ENCODE data around the gene UGT1A8.
"Not testable (repeated sequence)": the region's sequence is repeated elsewhere in the genome, so short reads cannot be mapped to it uniquely, and the experiment has no call there.

The UGT1A8 gene

DNA sequence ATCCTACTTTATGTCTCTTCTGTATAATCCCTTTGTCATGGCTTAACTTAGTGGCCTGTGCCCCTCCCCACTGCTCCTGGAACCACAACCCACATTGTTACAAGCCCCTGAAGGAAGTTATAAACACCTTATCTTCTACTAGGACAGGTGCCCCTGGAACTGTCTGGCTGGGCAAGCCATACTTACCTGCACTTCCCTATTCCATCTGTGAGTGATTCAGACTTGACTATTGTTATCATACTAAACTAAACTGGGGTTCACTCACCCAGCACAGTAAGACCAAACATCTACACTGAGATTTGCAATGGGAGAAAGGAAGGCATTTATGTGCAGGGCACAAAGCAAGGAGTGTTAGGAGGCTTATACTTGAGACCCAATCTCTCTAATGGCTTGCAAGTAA lies 71.6 kb downstream of the UGT1A8 start:
- DNase-seq, result no peak

DNA sequence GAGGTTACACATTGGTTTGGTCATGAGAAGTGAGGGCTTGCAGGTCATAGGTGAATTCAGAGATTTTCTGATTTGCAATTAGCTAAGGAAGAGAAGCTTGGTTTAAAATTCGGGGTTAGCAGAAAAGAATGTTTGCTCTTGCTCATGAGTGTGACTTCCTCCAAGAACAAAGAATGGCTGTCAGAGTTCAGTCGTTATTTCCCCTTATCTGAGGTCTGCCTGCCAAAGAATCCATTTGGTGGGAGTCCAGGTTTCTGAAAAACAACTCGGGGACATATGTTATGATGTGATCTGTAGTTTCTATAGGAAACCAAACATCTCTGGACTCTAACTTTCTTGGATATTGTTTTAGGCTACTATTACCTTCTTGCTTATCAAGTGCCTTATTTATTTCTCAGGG lies 72.1 kb downstream of the UGT1A8 start:
- no peak for DNase-seq

GRCh38 chr2:233690444-233690843 lies 73.0 kb downstream of the UGT1A8 start:
- no peak for DNase-seq

GRCh38 chr2:233691443-233692433 lies 74.3 kb downstream of the UGT1A8 start:
- no peak for DNase-seq

DNA sequence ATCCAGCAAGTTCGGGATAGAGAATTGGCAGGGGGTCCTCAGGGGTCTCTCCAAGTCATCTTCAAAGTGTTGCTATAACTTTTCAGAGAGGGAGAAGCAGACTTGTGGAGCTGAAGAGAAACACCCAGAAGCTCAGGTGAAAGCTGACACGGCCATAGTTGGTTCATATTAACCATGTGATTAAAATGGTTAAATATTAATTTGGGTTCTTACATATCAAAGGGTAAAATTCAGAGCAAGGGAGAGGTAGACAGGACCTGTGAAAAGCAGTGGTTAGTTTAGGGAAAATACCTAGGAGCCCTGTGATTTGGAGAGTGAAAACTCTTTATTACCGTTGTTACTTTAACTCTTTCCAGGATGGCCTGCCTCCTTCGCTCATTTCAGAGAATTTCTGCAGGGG lies 75.2 kb downstream of the UGT1A8 start, which contains the start of gene UGT1A6:
TSS of gene UGT1A6 (plus strand) at position 243 of the 400 bp plus-strand sequence. CDS start at position 358, 115 bp downstream.
- DNase-seq, result no peak

GRCh38 chr2:233693963-233694362 lies 76.5 kb downstream of the UGT1A8 start:
- no peak for DNase-seq

DNA sequence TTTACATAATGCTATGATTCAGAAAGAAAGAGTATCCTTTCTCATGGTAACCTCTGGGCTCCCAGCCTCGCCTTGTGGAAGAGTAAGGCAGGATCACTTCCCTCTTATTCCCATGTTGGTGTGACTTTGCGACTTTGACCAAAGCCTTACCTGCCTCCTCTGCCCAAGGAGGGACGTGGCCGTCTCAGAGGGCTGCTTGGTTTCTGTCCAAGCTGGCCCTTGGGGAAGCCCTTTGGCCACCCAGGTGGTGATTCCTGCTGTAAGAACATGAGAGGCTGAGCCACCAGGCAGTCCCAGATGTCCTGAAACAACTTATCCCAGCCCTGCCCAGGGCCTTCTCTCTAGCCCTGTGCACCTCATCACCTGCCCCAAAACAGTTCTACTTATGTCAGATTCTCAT lies 81.3 kb downstream of the UGT1A8 start:
- DNase-seq, result no peak

DNA sequence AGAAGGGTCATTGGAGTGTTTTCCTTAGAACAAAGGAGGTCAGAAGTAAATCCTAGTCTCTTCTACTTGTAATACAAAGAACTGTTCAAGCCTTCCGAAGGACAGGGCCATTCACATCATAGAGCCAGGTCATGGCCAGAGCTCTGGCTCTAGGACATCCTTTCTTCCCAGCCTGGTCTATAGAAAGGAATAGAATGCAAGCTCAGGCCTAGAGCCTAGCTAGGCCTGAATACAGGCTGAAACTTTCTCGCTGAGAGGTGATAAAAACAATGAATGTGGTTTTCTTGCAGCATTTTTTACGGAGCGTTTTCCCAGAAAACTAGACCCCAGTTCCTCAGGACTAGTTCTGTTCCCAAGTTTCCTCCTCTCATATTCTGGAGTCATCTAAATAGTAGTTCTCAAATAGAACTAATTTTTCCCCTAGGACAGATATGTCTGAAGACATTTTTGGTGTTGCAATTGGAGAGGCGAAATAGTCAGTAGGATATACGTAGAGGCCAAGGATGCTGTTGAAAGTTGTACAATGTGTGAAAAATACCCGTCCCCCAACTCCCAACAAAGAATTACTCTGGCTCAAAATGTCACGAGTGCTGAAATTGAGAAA lies 82.1 kb downstream of the UGT1A8 start:
- DNase-seq, result no peak

DNA sequence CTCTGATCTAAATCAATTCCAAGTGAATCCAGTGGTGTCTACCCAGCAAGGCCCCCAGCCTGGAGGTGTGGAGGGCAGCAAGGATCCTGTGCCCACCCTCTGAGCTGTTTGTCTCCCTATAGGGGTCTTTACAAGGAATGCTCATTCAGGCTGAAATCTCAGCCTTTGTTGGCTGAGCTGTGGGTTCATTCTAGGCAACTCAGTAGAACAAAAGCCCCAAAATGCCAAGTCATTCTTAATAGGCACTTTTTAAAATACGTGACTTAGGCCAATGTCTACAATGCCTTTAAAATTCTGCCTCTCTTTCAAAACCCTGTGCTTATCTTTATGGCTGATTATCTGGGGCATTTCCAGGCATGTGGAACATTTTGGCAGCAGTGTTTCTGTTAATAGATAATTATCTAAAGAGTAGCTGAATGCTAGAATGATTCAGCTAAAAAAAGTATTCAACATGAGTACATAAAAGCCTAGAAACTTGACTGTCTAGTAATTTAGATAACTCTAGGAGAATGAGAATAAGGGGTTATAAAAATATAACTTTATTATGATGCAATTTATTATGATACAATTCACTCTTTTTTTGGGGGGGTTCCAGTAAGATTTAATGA lies 82.7 kb downstream of the UGT1A8 start:
- peak; percentile 6 for DNase-seq

DNA sequence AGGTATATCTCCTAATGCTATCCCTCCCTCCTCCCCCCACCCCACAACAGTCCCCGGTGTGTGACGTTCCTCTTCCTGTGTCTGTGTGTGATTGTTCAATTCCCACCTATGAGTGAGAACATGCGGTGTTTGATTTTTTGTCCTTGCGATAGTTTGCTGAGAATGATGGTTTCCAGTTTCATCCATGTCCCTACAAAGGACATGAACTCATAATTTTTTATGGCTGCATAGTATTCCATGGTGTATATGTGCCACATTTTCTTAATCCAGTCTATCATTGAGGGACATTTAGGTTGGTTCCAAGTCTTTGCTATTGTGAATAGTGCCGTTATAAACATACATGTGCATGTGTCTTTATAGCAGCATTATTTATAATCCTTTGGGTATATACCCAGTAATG lies 83.4 kb downstream of the UGT1A8 start:
- not testable (repeated sequence) for DNase-seq

- DNase-seq, result no peak
These were observed 84.8 kb downstream of the UGT1A8 start for GRCh38 chr2:233702238-233702637.

DNA sequence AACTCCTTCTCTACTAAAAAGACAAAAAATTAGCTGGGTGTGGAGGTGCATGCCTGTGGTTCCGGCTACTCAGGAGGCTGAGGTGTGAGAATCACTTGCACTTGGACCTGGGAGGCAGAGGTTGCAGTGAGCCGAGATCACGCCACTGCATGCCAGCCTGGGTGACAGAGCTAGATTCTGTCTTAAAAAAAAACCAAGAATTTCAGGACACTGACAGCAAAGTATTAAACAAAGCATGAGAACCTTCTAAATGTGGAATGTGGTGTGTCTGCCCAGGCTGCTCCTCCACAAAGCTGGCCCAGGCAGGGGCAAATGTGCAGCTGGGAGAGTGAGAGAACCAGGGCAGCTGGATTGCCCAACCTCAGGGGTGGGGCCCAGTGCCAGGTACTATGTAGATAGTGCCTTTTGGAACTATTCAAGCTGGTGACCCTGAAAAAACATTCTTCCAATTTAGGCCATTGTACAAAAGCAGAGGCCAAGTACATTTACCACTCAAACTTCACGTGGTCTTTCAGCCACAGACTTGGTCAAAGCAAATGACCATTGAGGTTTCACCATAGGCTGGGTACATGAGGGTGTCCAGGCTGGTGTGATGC lies 88.6 kb downstream of the UGT1A8 start:
- DNase-seq, result no peak

GRCh38 chr2:233706720-233707119 lies 89.3 kb downstream of the UGT1A8 start:
- DNase-seq, result no peak

- no peak for DNase-seq
These were observed 90.7 kb downstream of the UGT1A8 start for GRCh38 chr2:233707940-233708644.

- no peak for DNase-seq
These were observed 91.5 kb downstream of the UGT1A8 start for GRCh38 chr2:233708942-233709341.

GRCh38 chr2:233711312-233712008 lies 94.0 kb downstream of the UGT1A8 start:
- DNase-seq, result peak; percentile 69

- DNase-seq, result no peak
These were observed 95.3 kb downstream of the UGT1A8 start, which contains the start of gene UGT1A5 for GRCh38 chr2:233712611-233713261. Gene UGT1A5, plus strand, starts transcription at chr2:233712907. Its CDS starts 85 bp downstream, at chr2:233712992.

GRCh38 chr2:233713262-233713615 lies 95.8 kb downstream of the UGT1A8 start:
- DNase-seq, result no peak

- no peak for DNase-seq
These were observed 96.7 kb downstream of the UGT1A8 start for GRCh38 chr2:233714121-233714520.

GRCh38 chr2:233718552-233718951 lies 101.1 kb downstream of the UGT1A8 start, which contains the start of gene UGT1A4:
Gene UGT1A4, plus strand, starts transcription at chr2:233718736. Its CDS starts 85 bp downstream, at chr2:233718821.
- no peak for DNase-seq

- DNase-seq, result no peak
These were observed 111.4 kb downstream of the UGT1A8 start, which contains the start of gene UGT1A3 for GRCh38 chr2:233728723-233729301. Gene UGT1A3, plus strand, starts transcription at chr2:233729042. Its CDS starts 85 bp downstream, at chr2:233729127.
